HG03097 (cell line): ENCODE data around the gene ARHGAP26.
"Not testable (repeated sequence)": the region's sequence is repeated elsewhere in the genome, so short reads cannot be mapped to it uniquely, and the experiment has no call there.

Source experiments
- ATAC-seq: cut with Tn5 transposase; IDR thresholded peaks from one replicate; pipeline ENCODE4 v1.9.1; 2021; ENCODE audit not compliant: unreplicated experiment, low FRiP score

Gene ARHGAP26

DNA sequence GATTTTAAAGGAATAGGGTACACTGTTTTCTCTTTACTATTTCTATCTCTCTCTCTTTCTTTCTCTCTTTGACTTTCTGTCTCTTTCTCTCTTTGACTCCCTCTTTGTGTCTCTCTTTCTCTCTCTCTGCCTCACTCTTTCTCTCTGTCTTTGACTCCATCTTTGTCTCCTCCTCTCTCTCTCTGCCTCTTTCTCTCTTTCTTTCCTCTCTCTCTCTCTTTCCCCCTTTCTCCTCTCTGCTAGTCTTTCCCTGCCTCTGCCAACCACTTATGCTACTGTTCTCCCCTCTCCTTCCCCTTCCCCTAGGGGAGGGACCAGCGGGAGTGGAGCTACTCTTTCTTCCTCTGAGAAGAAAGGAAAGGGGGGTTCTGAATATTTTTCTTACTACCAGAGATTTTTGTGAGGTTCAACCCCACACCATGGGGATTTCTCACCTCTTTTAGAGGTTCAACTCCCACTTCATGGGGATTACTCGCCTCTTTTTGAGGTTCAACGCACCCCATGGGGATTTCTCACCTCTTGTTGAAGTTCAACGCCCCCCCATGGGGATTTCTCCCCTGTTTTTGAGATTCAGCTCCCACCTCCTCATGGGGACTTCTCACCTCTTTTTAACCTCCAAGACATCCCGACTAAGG, 323.4 kb downstream of the ARHGAP26 start:
- ATAC-seq = no peak

DNA sequence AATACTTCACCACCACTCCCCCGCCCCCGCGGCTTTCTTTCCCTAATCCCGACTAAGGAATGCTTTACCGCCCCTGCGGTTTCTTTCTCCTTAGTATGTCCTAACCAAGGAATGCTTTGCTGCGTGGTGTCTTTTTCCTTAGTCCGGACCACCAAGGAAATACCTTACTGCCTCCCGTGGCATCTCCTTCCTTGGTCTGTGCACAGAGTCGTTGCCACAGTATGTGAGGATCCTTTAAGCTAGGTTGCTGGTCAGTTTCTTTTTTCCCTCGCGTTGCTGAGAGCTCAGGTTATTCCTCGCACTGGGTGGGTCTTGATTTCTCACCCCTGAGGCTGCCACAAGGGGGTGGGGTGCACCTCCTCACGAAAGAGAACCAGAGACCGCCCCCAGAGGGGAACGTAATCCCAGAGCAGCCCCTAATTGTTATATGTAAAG, 323.9 kb downstream of the ARHGAP26 start:
- ATAC-seq = no peak

DNA sequence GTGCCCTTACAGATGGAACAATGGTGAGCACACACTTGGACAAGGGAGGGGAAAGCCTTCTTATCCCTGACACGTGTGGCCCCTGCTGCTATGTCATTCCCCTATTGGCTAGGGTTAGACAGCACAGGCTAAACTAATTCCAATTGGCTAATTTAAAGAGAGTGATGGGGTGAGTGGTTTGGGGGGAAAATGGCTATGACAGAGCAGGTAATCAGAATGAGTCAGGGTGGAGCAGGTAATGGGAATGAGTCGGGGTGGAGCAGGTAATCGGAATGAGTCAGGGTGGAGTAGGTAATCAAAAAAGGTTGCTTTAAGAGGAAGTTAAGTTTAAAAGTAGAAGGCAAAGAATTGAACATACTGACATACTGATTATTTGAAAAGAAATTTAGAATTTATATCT, 324.4 kb downstream of the ARHGAP26 start:
- ATAC-seq = not testable (repeated sequence)

DNA sequence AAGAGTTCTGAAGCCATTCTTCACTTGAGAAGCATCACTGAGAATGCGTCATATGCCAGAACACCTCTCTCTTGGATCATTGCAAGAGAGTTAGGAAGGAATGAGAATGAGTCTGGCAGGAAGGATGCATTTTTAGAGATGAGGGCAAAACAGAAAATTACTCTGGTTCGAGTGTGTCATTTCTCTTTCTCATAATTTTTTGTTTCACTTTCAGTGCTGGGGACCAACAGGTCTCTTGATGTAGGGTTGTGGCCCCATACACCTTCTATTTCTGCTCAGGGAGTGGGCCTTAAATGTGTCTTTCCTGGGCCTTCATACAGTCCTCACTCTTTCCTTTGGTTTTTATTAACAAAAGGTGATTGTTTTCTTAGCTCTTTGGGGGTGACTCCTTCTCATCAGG, 330.9 kb downstream of the ARHGAP26 start:
- no peak for ATAC-seq

DNA sequence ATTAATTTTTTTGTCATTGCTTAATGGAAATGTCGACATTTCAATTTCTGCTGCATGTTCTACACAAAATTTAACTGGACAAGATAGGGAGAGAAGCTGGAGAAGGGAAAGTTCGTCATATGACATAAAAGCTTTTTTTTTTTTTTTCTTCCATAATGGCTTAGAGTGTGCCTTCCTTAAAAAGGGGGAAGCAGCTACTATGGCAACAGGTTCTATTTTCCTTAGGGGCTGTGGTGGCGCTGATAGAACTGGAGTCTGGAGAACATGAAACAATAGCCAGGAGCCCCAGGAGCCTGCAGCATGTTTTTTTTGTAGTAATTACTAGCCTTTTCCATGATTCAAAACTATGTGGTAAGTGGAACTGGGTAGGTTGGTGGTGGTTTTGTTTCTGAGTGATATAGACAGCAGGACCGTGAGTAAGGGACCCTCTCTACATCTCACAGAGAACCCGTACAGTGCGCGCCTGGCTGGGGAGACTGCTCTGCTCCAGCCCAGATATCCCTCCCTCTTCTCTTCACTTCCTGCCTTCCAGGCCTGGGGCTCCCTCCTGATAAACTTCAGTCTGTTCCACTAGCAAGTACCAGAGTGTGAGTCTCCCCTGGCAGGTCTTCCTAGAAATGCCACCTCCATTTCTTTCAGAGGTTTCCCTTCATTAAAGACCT, 331.7 kb downstream of the ARHGAP26 start:
- no peak for ATAC-seq

DNA sequence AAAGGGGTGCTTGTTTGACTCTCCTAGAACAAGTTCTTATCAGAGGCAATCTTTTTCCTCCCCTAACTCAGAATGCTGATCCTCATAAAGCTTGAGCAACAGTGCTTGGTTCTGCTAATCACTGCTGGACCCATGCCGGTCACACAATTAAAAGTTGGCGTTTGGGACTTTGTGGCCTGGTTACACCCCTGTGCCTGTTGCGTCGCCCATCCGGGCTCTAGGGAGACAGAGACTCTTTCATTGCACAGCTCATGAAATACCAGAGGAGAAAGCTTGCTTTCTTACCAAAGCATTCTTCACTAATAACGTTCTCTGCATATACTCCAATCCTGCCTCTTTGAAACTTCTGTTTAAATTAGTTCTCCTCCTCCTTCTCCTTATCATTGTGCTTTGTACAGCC, 332.2 kb downstream of the ARHGAP26 start:
- ATAC-seq = no peak

DNA sequence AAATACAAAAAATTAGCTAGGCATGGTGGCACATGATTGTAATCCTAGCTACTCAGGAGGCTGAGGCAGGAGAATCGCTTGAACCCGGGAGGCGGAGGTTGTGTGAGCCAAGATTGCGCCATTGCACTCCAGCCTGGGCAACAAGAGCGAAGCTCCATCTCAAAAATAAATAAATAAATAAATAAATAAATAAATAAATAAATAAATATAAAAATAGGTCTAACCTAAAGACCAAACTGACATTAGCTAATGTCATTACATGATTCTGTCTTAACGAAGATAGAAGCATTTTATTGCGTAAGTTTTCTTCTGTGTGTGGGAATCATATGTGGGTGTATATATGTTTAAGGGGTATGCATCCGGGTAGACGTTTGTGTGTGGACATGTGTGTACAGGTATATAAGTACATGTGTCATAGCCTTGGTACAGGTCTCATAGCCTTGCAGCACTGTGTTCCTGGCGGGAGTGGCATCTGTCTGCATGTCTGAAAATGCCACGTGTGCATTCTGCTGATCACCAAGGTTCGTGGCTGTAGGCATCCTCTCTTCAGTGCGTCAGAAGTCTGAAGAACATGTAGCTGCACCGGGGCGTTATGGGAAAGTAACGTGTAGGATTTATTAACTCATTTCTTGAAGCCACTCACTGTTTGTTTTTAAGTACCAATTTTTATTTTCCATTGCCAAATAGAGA, 335.2 kb downstream of the ARHGAP26 start:
- no peak for ATAC-seq

DNA sequence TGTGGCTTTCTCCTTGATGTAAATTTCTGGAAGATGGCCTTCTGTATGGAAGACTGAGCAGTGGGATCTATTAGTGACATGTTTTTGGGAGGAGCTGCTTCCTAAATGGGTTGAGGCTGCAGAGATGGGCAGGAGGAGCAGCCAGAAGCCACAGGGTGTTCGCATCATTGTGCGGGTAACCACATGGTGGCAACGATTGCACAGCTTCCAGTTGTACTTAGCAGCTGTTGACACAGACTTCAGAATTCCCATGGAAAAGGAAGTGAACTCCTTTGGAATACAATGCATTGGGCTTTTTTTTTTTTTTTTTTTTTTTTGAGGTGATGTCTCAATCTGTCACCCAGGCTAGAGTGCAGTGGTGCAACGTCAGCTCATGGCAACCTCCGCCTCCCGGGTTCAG, 336.0 kb downstream of the ARHGAP26 start:
- no peak for ATAC-seq

DNA sequence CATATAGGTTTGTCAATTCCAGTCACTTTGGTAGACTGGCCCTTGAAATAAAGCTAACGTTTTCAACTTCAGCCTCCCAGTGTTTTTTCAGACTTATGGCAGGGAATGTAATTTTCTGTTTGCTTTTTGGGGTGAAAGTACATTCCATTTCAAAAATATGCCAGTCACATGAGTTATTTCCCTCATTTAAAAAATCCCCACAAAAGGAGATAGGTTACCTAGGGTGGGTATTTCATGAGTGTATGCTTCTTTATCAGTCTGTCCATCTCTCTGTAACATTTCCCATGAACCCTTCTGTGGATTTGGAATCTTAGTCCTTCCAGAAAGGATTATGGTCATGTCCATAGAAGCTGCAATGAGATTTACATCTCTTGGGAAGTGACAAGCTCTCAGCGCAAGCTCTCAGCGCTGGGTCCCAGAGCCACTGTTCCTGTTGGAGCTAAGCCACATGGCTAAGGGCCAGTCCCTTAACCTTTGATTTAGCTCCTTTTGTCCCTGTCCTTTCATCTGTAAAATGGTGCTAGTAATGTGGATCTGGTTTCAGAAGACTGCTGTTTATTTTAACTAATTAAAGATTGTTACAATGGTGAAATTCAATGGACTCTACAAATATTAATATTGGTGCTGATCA, 338.4 kb downstream of the ARHGAP26 start:
- no peak for ATAC-seq

DNA sequence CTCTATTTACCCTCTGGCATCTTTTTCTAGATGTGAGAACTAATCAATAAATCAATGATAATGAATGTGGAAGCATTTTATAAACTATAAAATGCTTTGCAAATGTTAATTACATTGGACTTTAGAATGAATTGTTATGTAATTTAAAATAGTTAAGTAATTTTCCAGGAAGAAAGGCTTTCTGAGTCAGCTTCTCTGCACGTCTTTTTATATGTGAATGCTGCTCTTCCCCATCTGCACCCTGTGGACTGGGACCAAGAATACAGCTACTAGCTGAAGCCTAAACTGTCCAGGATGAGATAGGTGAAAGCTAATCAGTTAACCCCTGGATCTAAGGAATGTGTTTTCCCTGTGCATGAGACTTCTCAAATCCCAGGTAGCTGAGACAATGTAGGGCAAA, 340.4 kb downstream of the ARHGAP26 start:
- ATAC-seq = no peak

DNA sequence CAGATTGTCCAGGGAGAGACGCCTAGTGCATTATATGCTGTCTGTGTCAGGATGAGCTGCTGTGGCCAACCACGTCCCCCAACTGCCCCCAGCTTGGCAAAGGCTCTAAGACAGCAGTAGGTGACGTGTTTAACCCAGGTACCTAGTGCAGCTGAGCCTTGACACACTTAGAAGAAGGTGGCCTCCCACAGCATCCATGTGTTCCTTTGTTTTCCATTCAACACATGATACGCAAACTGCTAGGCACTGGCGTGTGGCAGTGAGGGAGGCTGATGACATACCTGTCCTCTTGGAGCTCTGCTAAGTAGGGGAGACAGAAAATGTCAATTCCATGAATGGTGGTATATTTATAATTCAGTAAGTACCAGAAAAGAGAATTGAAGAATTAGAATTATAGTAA, 341.6 kb downstream of the ARHGAP26 start:
- ATAC-seq = no peak

DNA sequence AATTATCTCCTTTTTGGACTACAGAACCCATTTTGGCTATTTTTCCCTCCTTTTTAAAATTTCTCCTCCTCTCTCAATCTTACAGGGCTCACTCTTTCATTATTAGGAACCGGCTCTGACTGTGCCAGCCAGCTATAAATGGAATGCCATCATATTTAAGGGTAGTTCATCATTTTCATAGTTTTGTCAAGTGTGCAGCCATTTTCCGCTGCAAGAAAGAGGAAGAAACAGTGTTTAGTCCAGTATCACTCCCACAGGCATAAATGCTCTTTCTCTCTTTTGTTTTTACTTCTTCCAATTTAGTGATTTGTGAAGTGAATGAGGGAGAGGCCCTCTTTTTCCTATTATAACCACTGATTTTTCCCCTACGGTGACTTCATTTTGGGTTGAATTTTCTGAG, 343.3 kb downstream of the ARHGAP26 start:
- no peak for ATAC-seq

DNA sequence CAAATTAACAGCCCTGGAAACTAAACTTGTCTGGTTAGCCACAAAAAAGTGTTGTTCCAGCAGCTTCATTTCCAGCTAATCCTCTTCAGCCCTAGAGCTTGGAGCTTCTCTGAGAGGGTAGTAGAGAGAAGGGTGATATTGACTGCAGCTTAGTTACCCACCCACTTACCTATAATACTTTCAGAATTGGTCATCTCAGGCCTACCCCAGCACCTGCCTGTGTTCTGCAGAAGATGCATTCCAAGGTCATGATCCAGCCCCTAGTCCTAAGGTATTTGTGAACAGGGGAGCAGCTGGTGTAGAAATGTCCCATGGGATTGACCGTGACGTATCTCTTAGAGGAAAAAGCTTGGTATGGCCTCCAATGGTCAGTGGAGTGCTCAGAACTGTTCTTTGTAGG, 344.3 kb downstream of the ARHGAP26 start:
- ATAC-seq = no peak

DNA sequence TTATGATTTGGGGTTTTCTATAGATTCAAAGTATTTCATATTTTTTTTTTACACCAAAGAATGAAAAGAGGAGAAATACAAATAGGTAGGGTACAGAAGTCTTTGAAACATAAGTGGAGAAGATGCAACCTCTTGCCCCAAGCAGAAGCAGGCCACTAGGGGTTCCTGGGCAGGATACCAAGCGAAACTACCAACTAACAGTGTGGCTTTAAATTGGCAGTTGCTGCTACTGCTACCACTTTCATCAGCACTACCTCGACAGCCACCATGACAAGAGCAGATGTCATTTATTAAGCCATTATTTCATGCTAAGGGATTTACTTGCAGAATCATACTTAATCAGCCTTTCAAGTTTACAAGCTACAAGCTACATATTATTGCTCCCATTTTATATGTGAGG, 345.2 kb downstream of the ARHGAP26 start:
- no peak for ATAC-seq

DNA sequence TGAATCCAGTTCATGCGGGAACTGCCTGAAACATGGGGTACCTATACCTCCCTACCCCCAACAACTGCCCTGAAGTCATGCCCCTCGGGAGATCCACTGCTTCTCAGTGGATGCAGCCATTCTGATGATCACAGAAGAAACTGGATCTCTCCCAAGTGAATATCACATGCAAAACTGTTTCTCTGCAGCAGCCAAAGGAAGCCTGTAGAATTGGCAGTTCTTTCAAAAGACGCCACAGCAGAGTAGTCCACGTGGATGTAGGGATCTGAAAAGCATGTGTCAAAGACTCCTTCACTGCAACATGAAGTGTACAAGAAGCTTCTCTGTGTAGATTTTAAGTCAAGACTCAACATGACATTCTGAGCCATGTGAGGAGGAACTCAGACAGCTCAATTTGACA, 346.6 kb downstream of the ARHGAP26 start:
- no peak for ATAC-seq

DNA sequence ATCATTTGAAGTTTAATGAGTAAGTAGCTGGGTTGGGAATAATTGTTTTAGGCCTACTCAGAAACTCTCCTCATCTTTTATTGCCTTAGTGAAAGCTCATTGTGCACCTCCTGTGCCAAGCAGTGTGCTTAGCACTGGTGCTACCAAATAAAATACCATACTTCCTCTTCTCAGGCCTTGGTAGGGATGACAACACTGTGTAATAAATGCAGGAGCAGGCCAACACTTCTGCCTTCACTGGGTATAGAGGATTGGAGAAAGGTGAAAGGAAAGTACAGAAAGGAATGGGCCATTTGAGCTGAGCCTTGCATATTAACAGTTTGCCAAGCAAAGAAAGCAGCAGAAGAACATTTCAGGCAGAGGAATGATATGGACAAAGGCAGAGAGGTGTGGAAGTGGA, 347.6 kb downstream of the ARHGAP26 start:
- ATAC-seq = no peak

DNA sequence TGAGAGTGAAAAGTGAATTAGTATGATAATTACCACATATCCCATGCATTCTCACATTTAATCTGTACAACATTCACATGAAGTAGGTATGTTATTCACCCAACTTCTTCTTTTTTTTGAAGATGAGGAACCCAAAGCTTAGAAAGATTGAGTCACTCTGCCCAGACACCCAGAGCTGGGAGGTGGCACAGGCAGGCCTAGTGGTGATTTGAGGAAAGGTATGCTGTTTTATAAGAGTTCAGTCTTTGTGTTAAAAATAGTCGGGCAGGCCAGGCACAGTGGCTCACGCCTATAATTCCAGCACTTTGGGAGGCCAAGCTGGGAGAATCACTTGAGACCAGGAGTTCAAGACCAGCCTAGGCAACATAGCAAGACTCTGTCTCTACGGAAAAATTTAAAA, 348.0 kb downstream of the ARHGAP26 start:
- ATAC-seq = no peak

DNA sequence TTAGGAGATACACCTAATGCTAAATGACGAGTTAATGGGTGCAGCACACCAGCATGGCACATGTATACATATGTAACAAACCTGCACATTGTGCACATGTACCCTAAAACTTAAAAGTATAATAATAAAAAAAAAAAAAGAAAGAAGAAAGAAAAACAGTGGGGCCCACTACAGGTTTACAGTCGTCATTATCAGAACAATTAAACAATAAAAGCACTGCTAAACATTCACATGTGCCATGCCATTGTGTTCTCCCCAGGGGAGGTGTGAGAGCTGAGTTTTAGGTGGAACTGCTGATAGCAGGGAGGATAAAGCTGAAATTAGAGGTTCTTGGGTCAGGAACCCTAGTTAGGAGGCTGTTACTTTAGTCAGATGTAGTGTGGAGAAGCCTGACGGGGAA, 348.6 kb downstream of the ARHGAP26 start:
- not testable (repeated sequence) for ATAC-seq

DNA sequence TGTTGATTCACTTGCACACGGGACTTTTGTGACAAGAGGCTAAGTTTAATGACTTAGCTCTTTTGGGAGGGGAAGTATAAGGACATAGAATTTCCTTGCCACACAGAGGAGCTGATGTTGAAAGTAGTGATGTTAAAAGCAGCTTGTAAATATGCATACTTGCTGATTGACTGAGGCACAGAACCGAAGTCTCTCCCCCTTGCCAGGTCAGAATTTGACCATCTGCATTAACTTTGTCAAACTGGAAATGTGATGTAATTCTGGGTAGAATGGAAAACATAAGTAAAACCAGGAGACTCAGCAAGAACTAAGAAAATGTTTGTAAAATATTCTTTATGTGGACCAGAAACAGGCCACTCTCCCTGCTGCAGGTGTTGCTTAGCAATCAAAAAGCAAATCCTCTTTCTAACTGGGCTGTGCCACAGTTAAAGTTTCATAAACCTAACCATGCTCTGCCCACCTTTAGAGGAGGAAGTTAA, 349.2 kb downstream of the ARHGAP26 start:
- ATAC-seq = no peak

DNA sequence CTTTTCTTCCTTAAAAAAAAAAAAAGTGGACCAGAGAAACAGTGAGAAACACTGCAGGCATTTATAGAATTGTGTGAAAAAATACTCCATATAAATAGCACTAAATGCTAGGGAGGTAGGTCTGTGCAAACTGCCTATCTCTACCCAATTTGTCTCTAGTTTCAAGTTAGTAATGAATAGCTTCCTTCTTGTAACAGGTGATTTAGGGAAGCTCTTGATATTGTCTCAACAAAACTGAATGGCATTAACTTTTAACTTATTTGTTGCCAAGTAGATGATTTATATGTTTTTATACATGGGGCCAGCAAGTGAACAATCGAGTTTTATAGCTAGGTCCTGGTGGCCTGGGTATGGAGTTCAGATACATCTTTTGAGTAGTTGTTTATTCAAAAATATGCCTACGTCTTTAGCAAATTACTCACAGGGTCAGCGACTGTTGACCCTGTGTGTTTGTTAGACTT, 349.7 kb downstream of the ARHGAP26 start:
- no peak for ATAC-seq

DNA sequence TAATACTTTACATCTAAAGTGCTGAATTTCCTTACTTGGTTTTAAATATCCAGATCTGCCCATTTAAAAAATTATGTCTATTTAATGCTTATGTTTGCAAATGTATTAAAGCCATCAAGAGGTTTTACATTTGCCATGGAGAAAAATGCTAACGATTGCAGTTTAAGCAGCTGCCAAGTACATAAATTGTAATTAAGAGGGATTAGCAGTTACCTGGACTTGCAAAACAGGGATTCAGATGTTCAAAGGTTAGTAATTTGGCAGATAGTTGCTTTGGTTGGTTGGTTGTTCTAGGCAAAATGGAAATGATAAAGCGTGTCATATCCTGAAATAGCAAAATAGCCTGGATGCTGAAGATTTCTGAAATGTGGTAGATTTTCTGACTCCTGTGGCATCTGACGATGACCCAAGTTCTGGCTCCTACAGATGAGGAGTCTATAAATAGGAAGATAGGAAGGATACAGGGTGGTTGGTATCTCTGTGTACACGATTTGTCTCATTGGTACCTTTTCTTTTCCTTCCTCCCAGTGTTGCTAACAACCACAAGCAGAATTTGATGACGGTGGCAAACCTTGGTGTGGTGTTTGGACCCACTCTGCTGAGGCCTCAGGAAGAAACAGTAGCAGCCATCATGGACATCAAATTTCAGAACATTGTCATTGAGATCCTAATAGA, 350.4 kb downstream of the ARHGAP26 start:
- no peak for ATAC-seq
